OCI-M2 (cell line): Measurements from ENCODE around the gene RIBC2.
"Not testable (repeated sequence)": the region's sequence is repeated elsewhere in the genome, so short reads cannot be mapped to it uniquely, and the experiment has no call there.

ENCODE experiments used
- DNase-seq: peaks from one replicate; lab custom pipeline; 2025; ENCODE audit not compliant: unreplicated experiment; lab: John Stamatoyannopoulos, UW

RIBC2 gene, protein sequence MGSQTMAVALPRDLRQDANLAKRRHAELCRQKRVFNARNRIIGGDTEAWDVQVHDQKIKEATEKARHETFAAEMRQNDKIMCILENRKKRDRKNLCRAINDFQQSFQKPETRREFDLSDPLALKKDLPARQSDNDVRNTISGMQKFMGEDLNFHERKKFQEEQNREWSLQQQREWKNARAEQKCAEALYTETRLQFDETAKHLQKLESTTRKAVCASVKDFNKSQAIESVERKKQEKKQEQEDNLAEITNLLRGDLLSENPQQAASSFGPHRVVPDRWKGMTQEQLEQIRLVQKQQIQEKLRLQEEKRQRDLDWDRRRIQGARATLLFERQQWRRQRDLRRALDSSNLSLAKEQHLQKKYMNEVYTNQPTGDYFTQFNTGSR

DNA sequence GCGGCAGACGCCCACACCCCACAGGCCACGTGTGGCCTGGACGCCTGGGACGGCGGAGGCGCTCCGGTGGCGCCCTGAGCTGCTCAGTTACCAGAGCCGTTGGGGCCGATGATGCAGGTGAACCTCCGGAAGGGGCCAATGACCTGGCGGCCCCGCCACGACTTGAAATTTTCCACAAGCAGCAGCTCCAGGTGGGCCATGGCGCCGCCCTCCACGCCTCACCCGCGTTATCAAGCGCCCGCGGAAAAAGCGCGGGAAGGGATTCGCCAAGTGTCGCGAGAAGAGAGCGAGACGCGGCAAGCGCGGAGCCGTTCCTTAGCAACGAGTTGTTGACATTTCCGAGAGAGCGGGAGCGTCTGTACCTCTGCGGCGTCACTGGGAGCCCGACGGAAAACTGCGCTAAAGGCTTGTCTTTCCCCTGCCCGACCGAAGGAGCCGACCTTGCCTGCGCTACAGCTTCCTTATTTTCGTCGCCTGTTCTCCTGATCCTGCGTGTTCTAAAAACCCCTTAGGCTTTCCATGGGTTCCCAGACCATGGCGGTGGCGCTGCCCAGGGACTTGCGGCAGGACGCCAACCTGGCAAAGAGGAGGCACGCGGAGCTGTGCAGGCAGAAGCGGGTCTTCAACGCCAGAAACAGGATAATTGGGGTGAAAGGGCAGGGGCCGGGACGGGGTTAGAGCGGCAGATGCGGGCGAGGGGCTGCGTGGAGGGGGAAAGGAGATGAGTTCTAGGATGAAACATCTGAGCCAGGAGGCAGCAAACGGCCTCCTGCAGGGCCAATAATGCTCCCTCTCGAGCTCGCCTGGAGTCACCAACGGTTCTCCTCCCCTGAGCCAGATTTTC is at the start of gene RIBC2, which contains the start of gene SMC1B:
RIBC2 (plus strand) TSS at position 326 of the 844 bp plus-strand sequence; CDS start at position 520, 194 bp downstream.
SMC1B (minus strand) TSS at position 232 of the 844 bp plus-strand sequence; CDS start at position 200, 32 bp downstream.
- DNase-seq, result peak; percentile 68

DNA sequence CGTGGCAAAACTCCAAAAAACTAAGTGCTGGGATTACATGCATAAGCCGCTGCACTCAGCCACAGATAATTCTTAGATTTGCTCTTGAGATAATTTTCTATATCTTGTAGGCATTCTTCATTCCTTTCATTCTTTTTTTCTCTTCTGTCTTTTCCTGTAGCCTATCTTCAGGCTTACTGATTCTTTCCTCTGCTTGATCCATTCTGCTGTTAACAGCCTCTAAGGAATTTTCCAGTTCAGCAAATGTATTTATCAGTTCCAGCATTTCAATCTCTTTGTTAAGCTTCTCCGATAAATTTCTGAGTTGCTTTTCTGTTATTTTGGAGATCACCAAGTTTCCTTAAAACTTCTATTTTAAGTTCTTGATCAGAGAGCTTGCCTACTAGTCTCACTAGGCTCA is 46.8 kb upstream of the RIBC2 start:
- no peak for DNase-seq

DNA sequence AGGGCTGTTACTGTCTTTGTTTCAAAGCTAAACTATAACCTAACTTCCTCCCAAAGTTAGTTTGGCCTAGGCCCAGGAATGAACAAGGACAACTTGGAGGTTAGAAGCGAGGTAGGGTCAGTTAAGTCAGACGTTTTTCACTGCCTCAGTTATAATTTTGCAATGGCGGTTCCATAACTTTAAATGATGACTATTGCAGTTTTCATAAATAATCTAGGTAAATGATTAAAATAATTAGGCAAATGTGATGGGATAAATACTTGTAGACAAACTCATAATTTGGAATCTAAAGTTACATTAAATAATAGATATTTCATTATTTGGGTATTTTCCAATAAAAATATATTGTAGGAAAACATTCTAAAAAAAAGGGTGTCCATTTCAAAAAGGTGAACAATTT is 39.9 kb upstream of the RIBC2 start:
- not testable (repeated sequence) for DNase-seq

DNA sequence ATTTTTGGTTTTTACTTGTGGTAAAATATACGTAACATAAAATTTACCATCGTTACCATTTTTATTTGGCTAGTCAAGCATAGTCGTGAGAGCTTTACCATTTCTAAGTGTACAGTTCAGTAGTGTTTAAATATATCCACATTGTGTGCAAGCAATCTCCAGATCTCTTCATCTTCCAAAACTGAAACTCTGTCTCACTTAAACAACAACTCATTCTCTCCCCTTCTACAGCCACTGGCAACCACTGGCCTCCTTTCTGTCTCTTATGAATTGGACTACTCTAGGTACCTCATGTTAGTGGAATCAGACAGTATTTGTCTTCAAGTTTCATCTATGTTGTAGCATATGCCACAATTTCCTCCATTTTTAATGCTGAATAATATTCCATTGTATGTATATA is 37.5 kb upstream of the RIBC2 start:
- DNase-seq, result no peak

DNA sequence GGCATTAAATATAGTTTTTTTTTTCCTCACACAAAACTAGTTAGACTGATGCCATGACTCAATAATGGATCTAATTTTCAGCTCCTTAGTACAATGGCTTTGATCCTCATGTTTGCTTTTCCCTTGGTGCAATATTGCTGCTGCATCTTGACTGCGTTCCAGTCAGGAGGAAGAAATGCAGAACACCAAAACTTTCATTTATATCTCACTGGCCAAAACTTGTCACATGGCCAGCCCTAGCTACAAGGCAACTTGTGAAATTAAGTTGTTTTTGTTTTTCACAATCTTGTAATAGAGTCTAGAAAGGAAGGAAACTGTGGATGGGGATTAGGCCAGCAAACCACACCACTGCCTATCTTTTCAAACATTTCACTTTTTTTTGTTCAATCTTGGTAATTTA is 36.8 kb upstream of the RIBC2 start:
- DNase-seq, result no peak

DNA sequence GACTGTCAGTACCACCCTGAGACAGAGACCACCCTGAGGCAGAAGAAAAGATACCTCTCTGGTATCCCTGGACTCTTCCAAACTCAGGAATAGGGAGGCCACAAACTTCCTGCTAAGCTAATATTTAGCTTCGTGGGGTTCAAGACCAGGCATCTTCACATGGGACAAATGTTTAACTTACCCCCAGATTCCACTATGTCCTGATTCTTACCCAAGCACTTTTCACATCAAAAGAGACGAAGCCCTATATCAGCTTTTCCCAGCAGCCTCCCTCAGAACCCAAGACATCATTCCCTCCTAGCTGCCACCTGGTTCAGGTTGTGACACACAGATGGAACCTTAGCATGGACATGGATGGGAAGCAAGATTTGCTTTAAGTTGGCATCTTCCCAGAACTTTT is 32.1 kb upstream of the RIBC2 start:
- no peak for DNase-seq

DNA sequence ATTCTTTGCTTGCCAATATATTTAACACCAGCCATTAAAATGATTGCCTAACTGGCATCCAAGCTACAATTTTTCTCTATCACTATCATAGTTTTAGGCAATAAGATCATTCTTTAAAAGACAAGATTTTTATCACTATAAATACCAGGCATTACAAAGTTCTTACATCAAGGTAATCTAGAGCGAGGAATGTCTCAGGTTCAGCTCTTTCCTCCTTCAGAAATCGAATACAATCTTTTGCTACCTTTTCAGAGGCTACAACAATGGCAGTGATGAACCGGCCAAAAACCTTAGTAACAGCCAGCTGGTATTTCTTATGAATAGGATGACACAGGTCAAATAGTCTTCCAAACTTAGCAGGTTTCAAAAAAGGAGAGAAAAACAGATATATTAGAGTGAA is 23.9 kb upstream of the RIBC2 start:
- no peak for DNase-seq

DNA sequence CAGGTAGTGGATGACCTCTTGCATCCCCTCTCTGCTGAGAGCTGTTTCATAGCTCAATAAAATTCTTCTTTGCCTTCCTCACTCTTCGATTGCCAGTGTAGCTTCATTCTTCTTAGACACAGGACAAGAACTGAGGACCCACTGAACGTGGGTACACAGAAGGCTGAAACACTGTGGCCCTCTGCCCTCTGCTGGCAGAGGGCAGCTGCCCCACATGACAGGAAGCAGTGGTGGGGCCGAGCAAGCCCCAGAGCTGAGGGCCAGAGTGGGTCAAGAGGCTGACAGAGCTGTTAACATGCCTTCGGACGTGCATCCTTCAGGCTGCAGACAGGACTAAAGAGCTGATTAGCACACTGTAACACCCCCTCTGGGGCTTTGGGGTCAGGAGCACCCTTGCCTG is 15.7 kb upstream of the RIBC2 start:
- DNase-seq, result no peak

DNA sequence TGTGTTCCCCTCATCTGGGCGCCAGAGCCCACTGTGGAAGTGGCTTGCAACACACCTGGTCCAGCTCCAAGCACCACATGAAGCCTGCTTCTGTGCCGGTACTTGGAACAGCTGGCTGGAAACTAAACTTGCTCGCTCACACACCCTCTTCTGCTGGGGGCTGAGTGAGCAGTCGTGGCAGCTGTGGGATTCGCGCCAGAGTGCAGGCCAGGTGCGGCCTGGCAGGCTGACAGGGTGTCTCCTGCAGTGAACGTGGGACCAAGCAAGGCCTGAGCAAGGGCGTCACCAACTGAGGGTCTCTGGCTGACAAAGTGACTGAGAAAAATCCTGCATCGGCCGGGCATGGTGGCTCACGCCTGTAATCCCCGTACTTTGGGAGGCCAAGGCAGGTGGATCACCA is 15.3 kb upstream of the RIBC2 start:
- no peak for DNase-seq

DNA sequence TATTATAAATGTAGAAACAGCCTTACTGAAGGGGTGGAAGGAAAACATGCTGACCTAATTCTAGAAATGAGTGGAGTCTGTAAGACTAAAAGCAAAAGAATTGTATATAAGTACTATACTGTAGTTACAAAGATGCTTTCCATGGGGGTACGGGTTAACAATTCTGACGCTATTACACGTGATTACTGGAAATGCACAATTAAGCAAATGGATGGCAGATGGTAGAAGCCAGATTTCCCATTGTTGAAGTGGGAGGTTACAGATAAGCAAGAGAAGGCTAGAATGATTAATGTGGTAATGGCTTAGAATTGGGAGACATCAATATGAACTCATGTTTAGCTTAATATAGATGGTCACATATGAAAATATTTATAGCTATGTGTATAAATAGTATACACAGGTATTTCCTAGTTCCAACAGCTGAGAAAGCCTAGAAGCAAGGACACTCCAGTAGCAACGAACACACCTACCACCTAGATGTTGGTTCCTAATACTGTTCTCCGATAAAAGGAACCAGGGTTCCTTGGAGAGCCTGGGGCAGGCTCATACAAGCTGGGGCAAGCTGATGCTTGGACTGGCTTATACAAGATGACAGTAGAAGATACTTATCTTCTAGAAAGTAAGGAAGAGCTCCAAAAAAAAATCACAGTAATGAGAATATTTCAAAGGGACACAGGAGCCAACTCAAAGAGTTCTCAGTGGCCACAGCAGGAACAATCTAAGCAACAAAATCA is 13.6 kb upstream of the RIBC2 start:
- no peak for DNase-seq

DNA sequence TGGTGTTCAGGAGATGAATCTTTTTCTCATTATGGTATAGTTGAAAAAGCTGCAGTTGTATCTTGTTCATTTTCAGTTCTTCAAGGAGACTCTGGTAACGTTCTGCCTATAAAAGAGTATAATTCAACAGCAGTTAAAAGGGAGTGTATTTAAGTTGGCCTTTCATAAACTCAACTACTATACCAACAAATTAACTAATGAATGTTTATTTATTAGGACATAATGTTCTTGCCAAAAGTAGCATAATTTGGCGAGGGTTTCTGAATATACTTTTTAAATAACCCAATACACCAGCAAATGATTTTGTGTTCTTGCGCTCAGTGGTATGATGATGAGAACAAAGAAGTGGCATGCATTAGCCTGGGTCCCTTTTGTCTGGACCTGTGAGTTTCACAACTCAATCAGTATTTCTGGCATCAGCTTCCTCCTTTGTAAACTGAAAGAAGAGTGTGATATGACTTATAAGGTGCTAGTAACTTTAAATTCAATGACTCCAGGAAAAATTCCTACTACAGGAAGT is 11.0 kb upstream of the RIBC2 start:
- DNase-seq, result no peak

DNA sequence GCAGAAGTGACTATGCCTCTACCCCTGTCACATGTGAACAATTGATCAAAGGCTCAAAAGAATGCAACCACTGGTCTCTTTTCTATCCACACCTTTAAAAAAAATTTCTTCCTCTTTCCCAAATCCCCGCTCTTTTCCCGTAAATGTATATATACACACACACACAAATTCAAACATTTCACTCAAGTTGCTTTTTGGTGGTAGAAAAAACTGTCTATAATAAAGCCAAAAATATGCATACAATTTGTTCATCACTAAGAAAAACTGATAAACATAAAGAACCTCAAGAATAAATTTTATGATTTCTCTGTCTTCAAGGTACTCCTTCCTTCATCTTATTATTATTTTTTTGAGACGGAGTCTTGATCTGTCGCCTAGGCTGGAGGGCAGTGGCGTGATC is 5.7 kb upstream of the RIBC2 start:
- no peak for DNase-seq

DNA sequence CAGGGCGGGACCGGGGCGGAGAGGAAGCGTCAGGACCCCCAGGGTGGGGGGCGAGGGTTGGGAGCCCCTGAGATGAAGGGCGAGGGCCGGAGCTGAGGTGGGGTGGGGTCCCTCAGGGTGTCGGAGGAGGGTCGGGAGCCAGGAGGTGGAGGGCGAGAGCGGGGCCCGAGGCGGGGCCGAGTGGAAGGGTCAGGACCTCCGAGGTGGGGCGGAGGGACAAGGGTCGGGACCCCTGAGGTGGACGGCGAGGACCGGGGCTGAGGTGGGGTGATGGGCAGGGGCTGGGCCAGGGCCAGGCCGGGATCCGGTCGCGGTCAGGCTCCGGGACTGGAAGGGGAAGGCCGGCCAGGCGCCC is 503 bp upstream of the RIBC2 start:
- DNase-seq, result no peak

DNA sequence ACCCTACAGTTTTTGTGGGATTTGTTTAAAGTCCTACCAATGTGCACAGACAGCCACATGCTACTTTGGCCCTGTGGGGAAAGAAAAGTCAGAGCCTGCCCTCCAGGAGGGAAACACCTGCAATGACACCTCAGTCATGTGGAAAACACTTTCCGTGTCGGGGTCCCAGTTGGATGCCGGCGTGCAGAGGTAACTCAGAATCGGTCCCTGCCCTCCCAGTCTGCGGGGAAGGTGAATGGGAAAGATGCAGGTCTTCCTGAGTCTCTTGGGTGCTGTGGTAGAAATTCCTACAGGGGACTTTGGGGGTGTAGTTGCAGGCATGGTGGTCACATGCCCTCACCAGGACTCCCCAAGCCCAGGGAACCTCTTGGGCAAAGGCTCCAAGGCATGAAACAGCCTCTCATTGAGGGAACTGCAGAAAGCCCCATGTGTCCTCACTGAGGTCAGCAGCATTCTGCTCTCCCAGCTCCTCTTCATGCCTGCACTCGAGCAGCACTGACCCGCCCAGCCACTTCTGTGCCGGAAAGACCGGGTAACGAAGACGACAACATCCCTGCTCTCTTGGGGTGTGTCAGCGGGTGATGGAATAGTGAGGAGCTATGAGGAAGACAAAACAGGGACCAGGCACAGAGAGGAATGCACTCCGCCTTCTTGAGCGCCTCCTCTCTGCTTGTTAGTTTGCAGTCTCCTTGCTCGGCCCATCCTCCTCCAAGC is 4.7 kb downstream of the RIBC2 start:
- no peak for DNase-seq

DNA sequence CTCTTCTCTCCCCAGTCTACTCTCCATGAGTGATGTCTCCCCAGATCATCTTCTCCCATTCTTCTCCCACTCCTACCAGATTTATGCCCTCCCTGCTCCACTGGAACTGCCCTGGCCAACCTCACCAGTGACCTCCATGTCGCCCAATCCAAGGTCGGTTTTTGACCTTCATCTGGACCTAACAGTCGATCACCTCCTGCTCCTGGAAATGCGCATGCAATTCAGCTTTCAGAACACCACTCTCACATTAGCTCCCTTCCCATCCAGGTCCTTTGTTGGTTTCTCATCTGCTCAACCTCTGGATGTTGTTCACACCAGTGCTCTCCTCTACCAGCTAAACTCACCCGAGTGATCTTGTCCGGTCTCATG is 5.3 kb downstream of the RIBC2 start:
- DNase-seq, result no peak

DNA sequence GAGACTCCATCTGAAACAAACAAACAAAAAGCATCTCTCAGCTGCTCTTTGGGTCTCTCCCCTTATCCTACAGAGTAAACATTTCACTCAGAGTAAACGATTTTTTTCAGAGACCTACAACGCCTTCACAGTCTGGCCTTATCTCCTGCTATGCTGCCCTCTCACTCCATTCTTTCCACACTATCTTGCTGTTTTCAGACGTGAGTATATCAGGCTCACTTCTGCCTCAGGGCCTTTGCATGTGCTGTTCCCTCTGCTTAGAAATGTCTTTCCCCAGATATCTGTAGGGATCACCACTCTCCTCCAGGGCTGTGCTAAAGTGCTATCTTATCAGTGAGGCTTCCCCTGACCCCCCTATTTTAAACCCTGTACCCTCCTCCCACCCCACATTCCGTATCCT is 6.5 kb downstream of the RIBC2 start:
- no peak for DNase-seq

DNA sequence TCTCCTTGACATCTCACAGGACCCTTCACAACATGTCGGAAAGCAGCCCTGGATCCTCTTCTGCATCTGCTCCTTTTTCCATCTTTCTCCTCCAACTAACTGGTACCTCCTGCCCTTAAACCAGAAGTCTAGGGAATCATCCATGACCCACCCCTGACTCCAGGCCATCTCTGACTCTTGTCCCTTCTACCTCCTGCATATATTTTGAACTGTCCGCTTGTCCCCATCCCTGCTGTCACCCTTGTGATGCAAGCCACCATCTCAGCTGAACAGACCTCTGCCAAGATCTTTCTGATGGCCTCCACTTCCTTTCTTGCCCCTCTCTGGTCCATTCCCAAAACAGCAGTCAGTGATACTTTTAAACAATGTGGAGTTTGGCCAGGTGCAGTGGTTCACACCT is 7.0 kb downstream of the RIBC2 start:
- no peak for DNase-seq

DNA sequence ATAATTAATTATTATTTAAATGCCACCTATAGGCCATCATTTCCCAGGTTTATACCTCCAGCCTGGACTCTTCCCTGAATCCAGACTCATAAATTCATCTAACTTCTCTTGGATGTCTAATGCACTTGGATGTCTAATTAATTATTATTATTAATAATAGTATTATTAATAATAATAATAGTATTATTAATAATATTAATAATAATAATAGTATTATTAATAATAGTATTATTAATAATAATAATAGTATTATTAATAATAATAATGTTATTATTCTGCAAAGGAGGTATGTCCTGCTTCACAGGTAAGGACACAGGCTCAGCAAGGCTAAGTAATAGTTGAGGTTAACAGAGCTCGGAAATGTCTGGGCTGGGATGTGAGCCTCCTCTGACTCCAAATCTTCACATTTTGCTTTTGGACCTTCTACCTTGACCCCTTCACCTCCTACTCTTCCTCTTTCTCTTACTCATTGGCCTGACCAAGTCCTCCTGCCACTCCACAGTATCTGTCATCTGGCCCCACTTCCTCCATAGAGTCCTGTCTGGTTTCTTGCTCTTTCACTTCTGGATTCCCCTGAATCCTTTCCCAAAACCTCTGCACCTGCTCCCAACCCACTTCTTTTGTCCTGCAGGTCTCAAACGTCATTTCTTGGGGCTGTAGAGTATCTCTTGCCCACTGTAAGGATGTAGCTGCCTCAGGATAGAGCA is 8.0 kb downstream of the RIBC2 start:
- DNase-seq, result no peak

DNA sequence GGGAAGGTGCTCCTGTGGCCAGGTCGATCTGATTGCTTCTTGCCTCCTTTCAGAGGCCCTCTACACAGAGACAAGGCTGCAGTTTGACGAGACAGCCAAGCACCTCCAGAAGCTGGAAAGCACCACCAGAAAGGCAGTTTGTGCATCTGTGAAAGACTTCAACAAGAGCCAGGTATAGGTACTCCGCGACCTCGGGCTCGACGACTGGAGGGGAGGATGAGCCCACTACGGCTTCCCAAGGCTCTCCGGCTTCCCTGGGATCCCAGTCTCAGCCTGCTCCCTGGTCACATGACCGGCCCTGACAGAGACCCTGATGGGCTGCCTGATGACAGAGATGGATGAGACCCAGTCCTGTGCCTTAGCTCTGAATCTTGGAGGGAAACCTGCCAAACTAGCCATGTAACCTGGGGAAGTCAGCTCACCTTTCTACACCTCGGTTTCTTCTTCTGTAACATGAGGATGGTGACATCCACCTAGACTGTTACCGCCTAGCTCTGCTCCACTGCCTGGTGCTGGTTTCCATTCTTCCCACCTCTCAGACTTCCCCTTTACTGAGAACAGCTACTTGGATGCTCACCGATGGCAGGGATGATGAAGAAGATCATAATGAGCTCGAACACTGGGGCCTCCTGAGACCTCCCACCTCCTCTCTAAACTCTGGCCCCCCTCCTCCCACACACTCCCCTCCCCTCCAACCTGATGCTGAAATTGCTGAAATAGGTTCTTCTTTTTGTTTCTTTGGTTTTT is 8.9 kb downstream of the RIBC2 start:
- DNase-seq, result no peak

DNA sequence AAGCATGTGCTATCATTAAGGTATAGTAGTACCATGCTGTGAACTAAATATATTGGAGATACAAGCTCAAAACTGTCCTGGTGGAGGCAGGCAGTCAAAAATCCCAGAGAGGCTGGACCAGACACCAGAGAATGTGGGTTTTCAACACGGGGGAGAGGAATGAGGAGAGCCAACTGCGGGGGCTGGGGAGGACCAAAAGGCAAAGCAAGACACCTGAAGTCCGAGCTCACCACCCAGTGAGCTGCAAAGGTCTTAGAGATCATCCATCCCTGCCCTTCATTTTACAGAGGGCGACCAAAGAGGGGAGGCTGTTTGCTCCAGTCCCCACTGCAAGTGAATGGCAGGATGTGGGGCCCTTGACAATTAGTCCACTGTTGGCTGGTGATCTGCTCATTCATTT is 10.0 kb downstream of the RIBC2 start:
- DNase-seq, result no peak
